TTC549 (cell line): ENCODE measurements around the gene NCAM1.
"Not testable (repeated sequence)": the region's sequence is repeated elsewhere in the genome, so short reads cannot be mapped to it uniquely, and the experiment has no call there.

Experiments used
- FAIRE-seq: peaks from 2 replicates; lab custom pipeline; 2012; peaks lifted over from hg19 to GRCh38; lab: Jason Lieb, UNC

NCAM1 gene

DNA sequence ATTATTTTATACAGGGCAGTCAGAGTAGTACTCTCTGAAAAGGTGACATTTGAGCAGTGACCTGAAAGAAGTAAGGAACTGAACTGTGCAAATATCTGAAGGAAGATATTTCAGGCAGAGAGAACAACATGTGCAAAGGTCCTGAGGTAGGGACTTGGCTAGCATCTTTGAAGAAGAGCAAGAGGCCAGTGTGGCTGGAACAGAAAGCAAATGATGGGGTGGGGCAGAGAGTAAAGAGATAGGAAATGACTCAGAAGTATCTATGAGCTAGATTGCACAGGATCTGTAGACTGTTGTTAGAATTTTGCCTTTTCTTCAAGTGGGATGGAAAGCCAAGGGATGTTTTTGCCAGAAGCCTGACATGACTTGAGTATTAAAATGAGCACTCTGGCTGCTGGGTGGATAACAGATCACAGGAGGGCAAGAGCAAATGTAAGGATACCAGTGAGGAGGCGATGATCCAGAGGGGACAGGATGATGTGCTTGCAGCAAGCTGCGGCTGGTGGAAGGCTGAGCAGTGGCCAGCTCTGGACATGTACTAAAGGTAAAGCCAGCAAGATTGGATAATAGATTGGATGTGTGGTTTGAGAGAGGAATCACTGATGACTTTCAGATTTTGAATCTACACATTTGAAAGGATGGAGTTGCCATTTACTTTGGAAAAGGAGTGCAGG, 320.0 kb downstream of the NCAM1 start:
- no peak for FAIRE-seq

DNA sequence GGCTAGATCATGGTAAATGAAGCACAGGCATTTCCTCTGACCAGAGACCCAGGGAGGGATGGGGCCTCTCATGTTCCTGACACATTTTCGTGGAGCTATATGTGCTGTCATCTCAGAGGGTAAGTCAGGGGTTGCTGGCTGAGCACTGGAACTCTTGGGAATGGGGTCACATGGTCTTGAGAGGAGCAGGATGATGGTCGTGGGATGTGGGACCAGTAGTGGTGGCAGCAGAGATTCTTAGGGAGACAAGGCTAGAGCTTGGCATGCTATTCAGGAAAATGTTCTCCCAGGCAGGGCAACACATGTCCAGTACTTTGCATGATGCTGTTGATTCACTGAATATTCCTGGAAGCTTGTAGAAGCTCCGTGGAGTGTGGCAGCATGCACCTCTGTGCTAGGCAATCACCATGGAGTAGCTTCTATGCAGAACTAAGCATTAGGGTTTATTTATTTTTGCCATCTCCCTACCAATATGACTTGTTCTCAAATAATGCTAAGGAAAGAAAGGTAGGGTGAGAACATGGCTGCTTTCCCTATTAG, 321.7 kb downstream of the NCAM1 start:
- FAIRE-seq: no peak

DNA sequence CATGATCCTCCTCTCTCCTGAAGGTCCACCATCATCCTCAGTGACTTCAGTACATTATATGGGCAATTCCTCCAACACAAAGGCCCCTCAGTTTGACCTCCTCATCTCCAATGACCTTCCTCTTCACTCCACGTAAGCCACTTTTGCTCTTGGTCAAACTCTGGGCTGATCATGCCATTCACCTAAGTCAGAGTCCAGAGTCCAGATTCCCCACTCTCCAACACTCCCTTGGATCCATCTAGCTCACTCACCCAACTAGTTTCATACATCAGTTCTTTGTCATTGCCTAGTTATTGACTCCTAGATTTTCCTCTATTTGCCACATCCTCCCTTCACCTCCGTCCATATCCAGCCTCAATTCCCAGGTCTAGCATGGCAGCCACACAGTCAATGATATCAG, 322.7 kb downstream of the NCAM1 start:
- FAIRE-seq: no peak

DNA sequence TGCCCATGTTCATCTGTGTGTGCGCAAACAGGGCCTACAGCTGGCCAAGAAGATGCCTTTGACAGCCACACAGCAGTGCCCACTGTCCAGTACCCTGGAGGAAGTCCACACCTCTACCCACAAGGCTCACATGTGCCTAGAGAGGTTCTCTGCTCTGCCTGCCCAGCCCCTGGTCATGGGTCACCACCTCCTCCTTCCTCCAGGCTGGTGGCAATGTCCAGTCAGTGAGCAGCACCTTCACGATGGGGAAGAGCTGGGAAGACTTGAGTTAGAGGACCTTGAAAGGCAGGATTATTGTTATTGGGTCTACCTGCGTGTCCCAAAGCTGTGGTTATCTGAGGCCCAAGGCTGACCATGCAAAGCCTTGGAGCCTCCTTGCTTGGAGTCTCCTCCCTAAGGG, 324.8 kb downstream of the NCAM1 start:
- no peak for FAIRE-seq

DNA sequence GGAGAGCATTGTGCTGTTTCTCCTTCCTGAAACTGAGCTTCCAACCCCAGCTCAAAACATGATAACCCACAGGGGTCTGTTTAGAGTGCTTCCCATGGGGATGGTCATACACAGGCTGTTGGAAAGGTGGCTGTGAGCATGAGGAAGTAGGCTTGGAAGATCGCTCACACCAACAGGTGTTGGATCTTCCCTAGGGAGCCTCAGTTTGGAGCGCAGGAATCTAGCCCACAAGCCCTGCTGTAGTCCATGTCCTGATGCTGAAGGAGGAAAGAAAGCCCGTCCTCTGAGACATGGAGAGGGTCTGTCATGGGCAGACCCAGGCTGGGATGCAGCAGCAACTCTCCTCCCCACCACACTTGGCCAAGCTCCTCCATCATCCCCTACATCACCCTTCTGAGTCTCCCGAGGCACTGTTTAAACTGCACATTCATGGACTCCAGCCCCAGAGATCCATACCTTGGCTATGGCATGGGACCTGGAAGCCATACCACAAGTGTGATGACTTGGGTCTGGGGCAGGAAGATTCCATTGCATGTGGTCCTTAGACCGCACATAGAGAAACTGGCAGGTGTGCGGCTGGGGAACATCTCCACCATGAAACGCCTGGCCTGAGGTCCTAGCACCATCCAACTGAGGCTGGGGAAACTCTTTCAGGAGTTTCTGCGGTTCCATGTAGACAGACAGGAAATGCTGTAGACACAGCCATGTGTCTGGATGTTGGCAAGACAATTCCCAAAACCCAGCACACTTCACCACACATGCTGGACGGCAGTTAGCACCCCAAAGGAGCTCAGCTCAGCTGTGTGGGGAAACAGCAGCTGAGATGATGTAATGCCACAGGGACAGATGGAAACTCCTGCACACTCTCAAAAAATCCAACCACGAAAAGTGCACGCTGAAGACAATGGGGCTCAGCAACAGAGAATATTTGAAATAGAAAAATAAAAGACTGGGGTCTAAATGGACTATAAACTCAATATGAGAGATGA, 325.6 kb downstream of the NCAM1 start:
- FAIRE-seq: no peak

DNA sequence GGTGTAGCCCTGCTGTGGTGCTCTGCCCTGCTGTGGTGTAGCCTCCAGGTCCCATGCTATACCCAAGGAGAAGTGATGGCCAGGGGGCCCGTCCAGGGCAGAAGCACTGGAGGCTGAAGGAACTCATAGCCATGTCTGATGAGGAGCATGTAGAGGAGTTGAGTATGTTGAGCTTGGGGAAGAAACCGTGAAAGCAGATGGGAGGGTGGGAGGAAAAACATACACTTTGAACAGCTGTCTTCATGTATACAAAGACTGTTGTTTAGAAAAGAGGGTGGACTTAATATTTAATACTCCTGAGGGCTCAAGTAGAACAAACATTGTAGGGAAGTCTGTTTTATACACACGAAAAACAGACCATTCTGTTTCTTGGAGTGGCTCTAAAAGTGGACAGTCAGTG, 326.6 kb downstream of the NCAM1 start:
- no peak for FAIRE-seq

DNA sequence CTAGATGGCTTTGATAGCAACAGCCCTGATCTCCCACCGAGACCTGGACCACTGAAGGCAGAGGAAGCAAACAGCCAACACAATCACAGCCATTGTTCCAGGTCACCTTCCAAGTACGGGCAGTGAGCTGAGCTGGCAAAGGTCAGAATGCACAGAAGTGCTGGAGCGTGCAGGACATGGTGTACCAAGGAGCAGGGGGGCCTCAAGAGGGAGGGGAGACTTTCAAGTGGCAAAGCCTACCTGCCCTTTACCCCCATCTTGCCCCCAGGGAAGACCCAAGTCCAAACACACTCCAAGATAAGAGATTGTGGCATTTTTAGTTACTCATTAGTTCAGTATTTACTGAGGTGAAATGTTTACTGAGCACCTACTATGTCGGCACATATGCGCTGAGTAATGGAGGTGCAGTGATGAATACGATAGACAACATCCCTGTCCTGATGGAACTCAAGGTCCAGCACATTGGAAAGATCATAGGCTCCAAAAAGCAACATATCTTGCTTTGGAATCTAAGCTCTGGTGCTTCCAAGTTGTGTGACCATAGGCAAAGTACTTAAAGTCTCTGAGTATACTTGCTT, 327.2 kb downstream of the NCAM1 start:
- no peak for FAIRE-seq

DNA sequence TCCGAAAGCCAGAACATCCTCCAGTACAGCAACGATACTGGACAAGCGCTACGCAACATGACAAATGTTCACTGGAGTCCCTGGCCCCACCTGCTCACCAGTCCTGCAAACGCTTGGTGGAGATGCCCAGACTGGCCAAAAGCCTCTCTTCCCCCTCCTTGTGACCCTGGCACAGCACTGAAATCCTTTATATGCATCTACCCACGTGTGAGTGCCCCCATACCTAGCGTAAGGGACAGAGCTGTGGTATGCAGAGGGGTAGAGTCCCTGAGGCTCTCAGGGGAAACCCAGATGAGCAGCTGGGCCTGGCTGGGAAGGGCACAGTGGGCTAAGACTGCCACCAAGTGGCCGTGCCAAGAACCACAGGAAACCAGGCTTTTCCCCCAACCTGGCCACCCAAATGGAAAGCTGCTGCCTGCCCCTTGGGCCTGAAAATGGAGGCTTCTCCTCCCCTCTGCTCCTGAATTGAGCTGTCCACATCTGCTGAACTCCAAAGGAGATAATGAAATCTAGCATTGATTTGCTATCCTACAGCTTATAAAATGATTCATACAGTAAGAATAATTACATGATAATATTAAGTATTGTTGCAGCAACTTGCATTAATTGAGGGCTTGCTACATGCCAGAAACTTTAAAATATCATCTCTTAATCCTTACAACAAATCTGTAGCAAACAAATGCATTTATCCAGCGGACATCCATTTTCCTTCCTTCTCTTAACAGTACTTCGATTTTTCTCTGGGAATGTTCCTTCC, 328.4 kb downstream of the NCAM1 start:
- FAIRE-seq: no peak

DNA sequence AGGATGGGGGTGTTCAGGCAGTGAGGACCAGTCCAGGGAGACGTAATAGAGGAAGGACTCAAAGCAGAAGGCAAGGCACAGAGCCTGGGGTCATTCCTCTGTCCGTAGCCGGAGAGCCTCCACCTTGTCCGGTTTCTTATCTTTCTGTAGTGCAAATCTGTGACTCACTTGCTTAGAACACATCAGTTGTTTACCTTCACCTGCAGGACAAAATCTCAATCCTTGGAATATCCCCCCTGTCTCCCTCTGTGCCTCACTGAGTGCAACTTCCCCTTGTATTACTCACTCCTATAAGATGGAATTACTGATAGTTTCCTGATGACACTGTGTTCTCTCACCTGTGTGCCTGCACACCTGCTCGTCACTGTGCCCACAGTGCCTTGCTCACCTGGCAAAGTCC, 332.7 kb downstream of the NCAM1 start:
- no peak for FAIRE-seq

DNA sequence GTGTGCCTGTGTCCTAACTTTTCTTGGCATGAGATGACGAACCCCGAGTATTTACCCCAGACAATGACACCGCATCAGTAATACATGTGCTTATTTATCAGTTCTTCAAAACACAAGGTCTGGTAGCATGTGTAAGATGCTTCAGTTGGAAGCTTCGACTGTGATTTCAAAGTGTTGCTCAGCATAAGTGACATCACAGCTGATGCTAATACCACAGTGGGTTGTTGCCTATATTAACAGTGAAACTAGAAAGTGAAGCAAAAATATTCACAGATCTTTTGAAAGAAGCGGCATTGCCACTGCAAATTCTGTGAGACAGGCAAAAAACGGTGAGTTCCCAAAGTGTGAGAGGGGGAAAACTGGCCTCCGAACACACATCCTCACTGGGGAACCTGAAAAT, 334.8 kb downstream of the NCAM1 start:
- no peak for FAIRE-seq

DNA sequence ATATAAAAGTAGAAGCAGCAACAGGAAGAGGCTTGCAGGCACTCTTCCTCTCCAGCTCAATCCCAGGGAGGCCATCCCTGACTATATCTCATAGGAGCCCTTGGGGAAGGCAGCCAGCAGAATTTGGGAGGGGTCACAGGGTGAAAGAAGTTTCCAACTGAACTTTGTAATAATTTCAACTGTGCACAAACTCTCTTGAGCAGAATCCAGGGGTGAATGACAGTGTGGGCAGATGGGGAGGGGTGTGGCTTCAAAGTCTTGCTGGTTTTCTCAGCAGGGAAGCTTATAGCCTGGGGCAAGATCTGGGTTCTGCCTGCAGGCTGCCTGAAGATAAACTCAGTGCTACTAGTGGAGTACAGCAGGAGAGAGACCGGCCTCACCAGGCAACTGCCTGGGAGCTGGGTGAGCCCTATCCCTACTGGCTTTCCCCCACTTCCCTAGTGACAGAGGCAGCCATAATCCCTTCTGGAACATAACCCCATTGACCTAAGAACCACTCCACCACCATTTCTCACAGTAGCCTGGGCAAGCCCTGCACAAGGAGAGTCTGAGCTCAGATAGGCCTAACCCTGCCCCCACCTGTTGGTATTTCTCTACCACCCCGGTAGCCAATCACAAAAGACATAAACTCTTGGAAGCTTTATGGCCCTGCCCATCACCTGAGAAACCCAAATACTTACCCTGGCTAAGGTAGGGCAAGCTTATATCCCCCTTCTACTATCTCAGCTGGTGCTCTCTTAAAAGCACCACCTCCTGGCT, 335.4 kb downstream of the NCAM1 start:
- no peak for FAIRE-seq

DNA sequence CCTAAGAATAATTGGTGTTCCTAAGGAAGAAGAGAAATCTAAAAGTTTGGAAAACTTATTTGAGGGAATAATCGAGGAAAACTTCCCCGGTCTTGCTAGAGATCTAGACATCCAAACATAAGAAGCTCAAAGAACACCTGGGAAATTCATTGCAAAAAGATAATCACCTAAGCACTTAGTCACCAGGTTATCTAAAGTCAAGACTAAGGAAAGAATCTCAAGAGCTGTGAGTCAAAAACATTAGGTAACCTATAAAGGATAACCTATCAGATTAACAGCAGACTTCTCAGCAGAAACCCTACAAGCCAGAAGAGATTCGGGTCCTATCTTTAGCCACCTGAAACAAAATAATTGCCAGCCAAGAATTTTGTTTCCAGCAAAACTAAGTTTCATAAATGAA, 337.3 kb downstream of the NCAM1 start:
- not testable (repeated sequence) for FAIRE-seq

DNA sequence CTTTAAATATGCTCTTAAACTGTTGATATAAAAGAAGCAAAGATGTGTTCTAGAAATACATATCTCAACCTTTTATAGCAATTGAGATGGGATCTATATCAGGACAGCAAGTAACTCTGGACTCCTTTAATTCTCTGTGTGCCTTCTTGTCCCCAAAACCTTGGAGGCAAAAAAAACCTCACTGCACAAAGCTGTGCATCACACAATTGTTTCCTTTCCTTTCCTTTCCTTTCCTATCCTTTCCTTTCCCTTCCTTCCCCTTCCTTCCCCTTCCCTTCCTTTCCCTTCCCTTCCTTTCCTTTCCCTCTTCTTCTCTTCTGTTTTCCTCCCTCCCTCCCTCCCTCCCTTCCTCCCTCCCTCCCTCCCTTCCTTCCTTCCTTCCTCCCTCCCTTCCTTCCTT, 343.7 kb downstream of the NCAM1 start:
- FAIRE-seq: no peak

DNA sequence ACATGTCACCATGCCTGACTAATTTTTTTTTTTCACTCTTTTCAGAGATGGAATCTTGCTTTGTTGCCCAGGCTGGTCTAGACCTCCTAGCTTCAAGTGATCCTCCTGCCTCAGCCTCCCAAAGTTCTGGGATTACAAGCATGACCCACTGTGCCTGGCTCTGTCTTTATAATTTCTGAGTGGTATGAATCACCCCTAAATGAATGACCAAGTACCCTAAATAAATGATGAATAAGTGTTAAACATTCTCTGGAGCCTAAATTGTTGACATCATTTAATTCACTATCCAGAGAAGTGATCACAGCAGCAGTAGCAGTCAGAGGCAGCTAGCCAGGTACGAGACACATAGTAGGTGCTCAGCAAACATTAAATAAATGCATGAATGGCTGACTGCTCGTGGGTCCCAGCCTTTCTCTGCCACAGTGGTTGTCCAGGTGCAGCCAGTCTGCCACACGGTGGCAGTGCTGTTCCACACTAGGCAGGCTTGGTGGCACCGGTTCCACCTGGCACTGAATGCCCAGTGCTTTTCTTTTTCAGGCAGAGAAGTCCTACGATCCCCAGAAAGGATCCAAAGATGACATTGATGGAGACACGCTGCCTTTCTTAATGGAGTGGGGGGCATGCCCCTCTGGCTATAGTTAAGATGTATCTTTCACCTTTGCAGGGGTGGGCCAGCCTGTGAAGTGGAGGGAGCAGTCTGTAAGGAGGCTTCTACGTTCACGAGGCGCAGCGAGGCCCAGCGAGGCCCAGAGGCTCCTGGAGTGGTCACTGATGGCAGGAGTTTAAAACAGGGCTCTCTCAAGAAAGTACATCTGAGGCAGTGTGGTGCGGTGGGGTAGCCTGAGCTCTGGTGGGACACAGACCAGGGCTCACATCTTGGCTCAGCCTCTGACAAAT, 344.5 kb downstream of the NCAM1 start:
- no peak for FAIRE-seq

DNA sequence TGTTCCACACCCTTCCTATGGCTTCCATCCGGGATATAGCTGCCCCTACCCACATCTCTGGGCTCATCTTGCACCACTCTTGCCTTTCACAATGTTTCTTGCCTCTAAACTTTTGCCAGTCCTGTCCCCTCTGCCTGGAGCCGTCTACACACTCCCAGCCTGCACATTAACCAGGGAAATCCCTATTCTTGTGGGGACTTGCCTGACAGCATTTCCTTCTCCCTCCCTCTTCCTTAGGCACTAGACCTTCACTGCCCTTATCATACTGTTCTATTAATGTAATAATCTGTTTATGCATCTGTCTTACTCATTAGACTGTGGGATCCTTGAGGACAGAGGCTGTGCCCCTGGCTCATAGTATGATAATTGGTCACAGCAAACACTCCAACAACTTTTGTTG, 347.4 kb downstream of the NCAM1 start:
- no peak for FAIRE-seq

DNA sequence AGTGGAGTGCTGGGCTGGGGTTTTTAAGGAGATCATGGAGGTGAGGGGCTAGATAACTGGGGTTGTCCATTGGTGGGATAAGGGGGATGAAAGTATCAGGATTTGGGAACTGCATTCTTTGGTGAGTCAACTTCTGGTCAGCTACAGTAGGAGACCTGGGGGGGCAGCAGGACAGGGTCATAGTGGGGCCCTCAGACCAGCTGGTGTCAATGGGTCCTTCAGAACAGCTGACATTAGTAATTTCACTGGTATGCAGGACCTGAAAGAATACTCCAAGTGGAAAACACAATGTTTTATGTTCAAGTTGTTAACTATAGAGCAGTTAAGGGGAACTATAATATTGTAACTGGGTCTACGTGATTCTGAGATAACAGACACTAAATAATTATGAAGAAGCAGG, 350.3 kb downstream of the NCAM1 start:
- no peak for FAIRE-seq

DNA sequence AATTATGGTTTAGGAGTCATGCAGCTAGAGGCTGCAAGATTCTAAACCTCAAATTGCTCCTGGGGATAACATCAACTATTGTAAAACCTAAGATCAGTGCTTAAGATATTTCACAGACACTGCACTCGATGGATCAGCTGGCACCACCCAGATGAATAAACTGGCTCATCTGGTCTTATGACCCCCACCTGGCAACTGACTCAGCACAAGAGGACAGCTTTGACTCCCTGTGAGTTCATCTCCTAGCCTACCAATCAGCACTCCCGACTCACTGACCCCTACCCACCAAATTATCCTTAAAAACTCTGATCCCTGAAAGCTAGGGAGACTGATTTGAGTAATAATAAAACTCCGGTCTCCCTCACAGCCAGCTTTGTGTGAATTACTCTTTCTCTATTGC, 352.4 kb downstream of the NCAM1 start:
- FAIRE-seq: no peak

DNA sequence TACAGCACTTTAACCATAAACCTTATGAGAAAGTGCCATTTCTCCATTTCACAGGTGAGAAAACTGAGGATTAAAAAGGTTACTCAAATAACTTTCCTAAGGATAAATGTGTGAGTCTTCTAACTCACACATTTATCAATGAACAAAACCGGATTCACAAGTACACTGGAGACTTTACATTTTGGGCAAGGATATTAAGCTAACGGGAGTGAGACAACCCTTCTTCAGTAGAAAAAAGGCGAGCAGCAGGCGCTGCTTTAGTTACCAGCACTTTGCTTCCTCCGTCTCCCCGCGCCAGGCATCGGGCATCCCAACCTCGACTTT, 352.8 kb downstream of the NCAM1 start:
- no peak for FAIRE-seq

DNA sequence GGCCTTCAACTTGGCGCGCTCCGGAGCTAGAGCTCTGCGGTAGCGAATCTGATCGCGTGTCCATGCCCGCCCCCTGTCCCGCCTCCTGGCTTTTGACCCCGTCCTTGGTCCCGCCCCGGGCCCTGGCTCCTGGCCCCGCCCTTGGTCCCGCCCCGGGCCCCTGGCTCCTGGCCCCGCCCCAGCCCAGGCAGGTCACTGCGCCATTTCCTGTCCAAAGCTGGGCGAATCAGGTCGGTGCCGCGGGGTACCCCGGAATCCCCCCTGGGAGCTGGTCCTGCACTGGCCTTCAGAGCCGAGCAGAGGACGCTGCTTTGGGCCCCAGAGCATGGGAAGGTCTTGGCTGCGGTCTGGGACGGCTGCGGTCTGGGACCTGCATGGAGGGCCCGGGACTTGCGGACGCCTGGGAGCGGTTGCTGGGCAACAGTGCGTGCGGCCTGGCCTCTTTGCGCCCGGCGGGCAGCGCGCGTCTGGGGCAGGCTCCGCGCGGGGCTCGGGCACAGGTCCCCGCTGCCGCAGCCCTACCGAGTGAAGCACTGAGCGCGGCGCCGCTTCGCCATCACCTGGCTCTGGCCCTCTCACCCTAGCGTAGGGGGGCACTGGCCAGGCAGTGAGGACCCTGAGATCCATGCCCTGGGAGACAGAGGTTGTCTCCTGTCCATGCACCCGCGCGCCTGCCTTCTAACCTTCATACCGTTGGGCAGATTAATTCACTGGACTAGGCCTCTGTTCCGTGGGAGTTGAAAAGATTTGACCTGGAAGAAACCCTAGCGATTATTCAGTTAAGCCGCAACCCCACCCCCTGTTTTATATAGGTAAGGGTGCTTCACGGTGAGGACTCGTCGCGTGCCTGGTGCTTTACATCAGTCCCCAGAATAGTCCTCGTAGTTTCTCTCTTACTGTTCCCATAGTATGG, 353.4 kb downstream of the NCAM1 start, which contains the start of gene TTC12:
Gene TTC12 (plus strand): TSS at position 195 of the 913 bp plus-strand sequence. CDS start 1,675 bp downstream, outside the sequence.
- no peak for FAIRE-seq
